ENCODE results near the gene ADAMTS7.
"Not testable (repeated sequence)": the region's sequence is repeated elsewhere in the genome, so short reads cannot be mapped to it uniquely, and the experiment has no call there.

ADAMTS7 gene

GRCh38 chr15:78776046-78776925 is 35.0 kb downstream of the ADAMTS7 start:
- H3K4me3 ChIP-seq (replicated peaks in 1 of 2; ENCODE audit: low read depth in 2 of 2, low read length in 2 of 2) = not testable (repeated sequence)

GRCh38 chr15:78775472-78775871 is 35.8 kb downstream of the ADAMTS7 start:
- H3K4me3 ChIP-seq (replicated peaks in 1 of 2; ENCODE audit: low read depth in 2 of 2, low read length in 2 of 2) = no peak overlapping the region
- no peak for DNase-seq (ENCODE audit: low read depth in 2 of 2)
- no peak for TF ChIP-seq CTCF (IDR thresholded peaks at IDR 0.05; ENCODE audit: low read depth, low read length)

More at GRCh38 chr15:78776046-78776925, 35.0 kb downstream of the ADAMTS7 start:
- not testable (repeated sequence) for DNase-seq (ENCODE audit: low read depth in 2 of 2)

- DNase-seq (ENCODE audit: low read depth in 2 of 2); H3K4me3 ChIP-seq (replicated peaks in 1 of 2; ENCODE audit: low read depth in 2 of 2, low read length in 2 of 2): not testable (repeated sequence)
Measured at GRCh38 chr15:78774451-78774990, 36.7 kb downstream of the ADAMTS7 start.

GRCh38 chr15:78773765-78774450 is 37.4 kb downstream of the ADAMTS7 start:
- H3K4me3 ChIP-seq (replicated peaks in 1 of 2; ENCODE audit: low read depth in 2 of 2, low read length in 2 of 2); DNase-seq (ENCODE audit: low read depth in 2 of 2): not testable (repeated sequence)

GRCh38 chr15:78772738-78773137 is 38.5 kb downstream of the ADAMTS7 start:
- no peak overlapping the region for H3K4me3 ChIP-seq (replicated peaks in 1 of 2; ENCODE audit: low read depth in 2 of 2, low read length in 2 of 2)
- no peak for DNase-seq (ENCODE audit: low read depth in 2 of 2)
- no peak for TF ChIP-seq CTCF (IDR thresholded peaks at IDR 0.05; ENCODE audit: low read depth, low read length)

- not testable (repeated sequence) for H3K4me3 ChIP-seq (replicated peaks in 1 of 2; ENCODE audit: low read depth in 2 of 2, low read length in 2 of 2); DNase-seq (ENCODE audit: low read depth in 2 of 2)
Measured at GRCh38 chr15:78771436-78772000, 39.7 kb downstream of the ADAMTS7 start.

- not testable (repeated sequence) for DNase-seq (ENCODE audit: low read depth in 2 of 2); H3K4me3 ChIP-seq (replicated peaks in 1 of 2; ENCODE audit: low read depth in 2 of 2, low read length in 2 of 2)
Measured at GRCh38 chr15:78771020-78771419, 40.2 kb downstream of the ADAMTS7 start.

GRCh38 chr15:78769473-78770225 is 41.6 kb downstream of the ADAMTS7 start:
- not testable (repeated sequence) for DNase-seq (ENCODE audit: low read depth in 2 of 2)

GRCh38 chr15:78768531-78769408 is 42.5 kb downstream of the ADAMTS7 start:
- TF ChIP-seq CTCF (IDR thresholded peaks at IDR 0.05; ENCODE audit: low read depth, low read length) = no peak
- no peak overlapping the region for H3K4me3 ChIP-seq (replicated peaks in 1 of 2; ENCODE audit: low read depth in 2 of 2, low read length in 2 of 2)
- no peak for DNase-seq (ENCODE audit: low read depth in 2 of 2)

More at GRCh38 chr15:78769473-78770225, 41.6 kb downstream of the ADAMTS7 start:
- not testable (repeated sequence) for H3K4me3 ChIP-seq (replicated peaks in 1 of 2; ENCODE audit: low read depth in 2 of 2, low read length in 2 of 2)
